Ascending aorta (tissue), 2 donors: ENCODE results near the gene CHRNB2. TPM values are rescaled to one million over a fixed set of nuclear protein-coding genes. Genes with fewer than 3 reads are reported as not detected.

Source experiments
- DNase-seq, 2 donors: peaks; one replicate each; pipeline ENCODE4 v3.0.0-alpha.2; 2019; ENCODE audit warnings: low spot score in 2 of 2
- H3K27ac ChIP-seq, 2 donors: fragments of 200-600 bp; sonication (generic); one replicate each; pipeline ENCODE4 v1.5.1; 2016 to 2017; ENCODE audit warnings: mild to moderate bottlenecking in 1 of 2
- H3K27me3 ChIP-seq: fragments of 200-600 bp; sonication (generic); one replicate; pipeline ENCODE4 v1.5.1; 2017
- H3K36me3 ChIP-seq, 2 donors: fragments of 200-600 bp; sonication (generic); one replicate each; pipeline ENCODE4 v1.5.1; 2016
- H3K4me1 ChIP-seq, 2 donors: fragments of 200-600 bp; sonication (generic); one replicate each; pipeline ENCODE4 v1.5.1; 2016 to 2017; ENCODE audit warnings: mild to moderate bottlenecking in 1 of 2
- H3K4me3 ChIP-seq, 2 donors: fragments of 200-600 bp; sonication (generic); one replicate each; pipeline ENCODE4 v1.5.1; 2016 to 2017; ENCODE audit warnings: mild to moderate bottlenecking in 1 of 2
- H3K9me3 ChIP-seq, 2 donors: fragments of 200-600 bp; sonication (generic); one replicate each; pipeline ENCODE4 v1.5.1; 2016
- CTCF ChIP-seq, 3 experiments: fragments of 200-600 bp in 2 of 3; fragments of 450-650 bp in 1 of 3; sonication (generic) in 2 of 3; IDR thresholded peaks; one replicate each; pipeline ENCODE4 v1.5.1; 2016 to 2019; ENCODE audit warnings: antibody characterized with exemption in 3 of 3, mild to moderate bottlenecking in 1 of 3, moderate library complexity in 1 of 3
- intact Hi-C: fragments of 100-400 bp; cut with DNase I; formaldehyde crosslinking; loops from one replicate; pipeline ENCODE4 v1.15.1; 2023
- total RNA-seq: library from RNA; depleted of rRNA; stranded (reverse); fragments of >200 nt; gene quantifications from one replicate; pipeline ENCODE4 v1.1.0, GENCODE V29; 2016

CHRNB2 gene
- total RNA-seq, 1 donor from 2014 or later = not detected

GRCh38 chr1:154614247-154614646, 46.7 kb downstream of the CHRNB2 start:
- peaks cover 0 to 3% of the 10 kb centered on the region in 2 donors for H3K4me1 ChIP-seq
- DNase-seq = no peak
- H3K9me3 ChIP-seq = no peaks in the 10 kb centered on the region
- intact Hi-C loops = no loop called here
- TF ChIP-seq CTCF (IDR thresholded peaks at IDR 0.05) = no peak
- H3K4me3 ChIP-seq = no peak overlapping the region
- no peak overlapping the region for H3K27ac ChIP-seq
- no peaks in the 10 kb centered on the region for H3K36me3 ChIP-seq
- H3K27me3 ChIP-seq = no peaks in the 10 kb centered on the region

GRCh38 chr1:154614901-154615300, 47.3 kb downstream of the CHRNB2 start:
- intact Hi-C loops = no loop called here
- Histone ChIP-seq H3K27ac (no peak overlapping the region), H3K4me3 (no peak overlapping the region), H3K27me3 (no peaks in the 10 kb centered on the region), H3K36me3 (no peaks in the 10 kb centered on the region), H3K9me3 (no peaks in the 10 kb centered on the region), H3K4me1 (no peaks in the 10 kb centered on the region)
- no peak for TF ChIP-seq CTCF (IDR thresholded peaks at IDR 0.05)
- no peak for DNase-seq

GRCh38 chr1:154615411-154615810, 47.8 kb downstream of the CHRNB2 start:
- H3K9me3 ChIP-seq = no peaks in the 10 kb centered on the region
- H3K27ac ChIP-seq = no peak overlapping the region
- no peaks in the 10 kb centered on the region for H3K36me3 ChIP-seq
- no peak overlapping the region for H3K4me3 ChIP-seq
- no peaks in the 10 kb centered on the region for H3K27me3 ChIP-seq
- intact Hi-C loops = no loop called here
- TF ChIP-seq CTCF (IDR thresholded peaks at IDR 0.05) = no peak
- DNase-seq = no peak
- H3K4me1 ChIP-seq = no peaks in the 10 kb centered on the region

- Histone ChIP-seq H3K4me1 (no peaks in the 10 kb centered on the region), H3K27ac (no peak overlapping the region), H3K9me3 (no peaks in the 10 kb centered on the region), H3K27me3 (no peaks in the 10 kb centered on the region), H3K36me3 (no peaks in the 10 kb centered on the region), H3K4me3 (no peak overlapping the region)
- intact Hi-C loops = no loop called here
- DNase-seq = no peak
- no peak for TF ChIP-seq CTCF (IDR thresholded peaks at IDR 0.05)
These were observed 49.2 kb downstream of the CHRNB2 start for GRCh38 chr1:154616659-154617345.

- Histone ChIP-seq H3K27ac (no peak overlapping the region), H3K9me3 (no peaks in the 10 kb centered on the region), H3K4me1 (no peaks in the 10 kb centered on the region), H3K36me3 (no peaks in the 10 kb centered on the region), H3K27me3 (no peaks in the 10 kb centered on the region), H3K4me3 (no peak overlapping the region)
- DNase-seq = no peak
- no peak for TF ChIP-seq CTCF (IDR thresholded peaks at IDR 0.05)
- intact Hi-C loops = no loop called here
These were observed 51.8 kb downstream of the CHRNB2 start for GRCh38 chr1:154619181-154619948.
